HepG2 (cell line): ENCODE results near the gene SPATA21. TPM values are rescaled to one million over a fixed set of nuclear protein-coding genes. Genes with fewer than 3 reads are reported as not detected.

Experiments used
- ATF4 ChIP-seq, 2 experiments: fragments of 450-650 bp in 1 of 2; sonication (generic) in 1 of 2; formaldehyde crosslinking; IDR thresholded peaks; 2 replicates each; pipeline versions ENCODE4 v1.5.0 to v1.8.0; 2020 to 2022; ENCODE audit warnings: mild to moderate bottlenecking in 1 of 2, missing genetic modification reagents in 1 of 2
- BRCA1 ChIP-seq: sonication (generic); formaldehyde crosslinking; IDR thresholded peaks from 2 replicates; pipeline ENCODE4 v1.4.0; 2020; ENCODE audit warnings: missing genetic modification reagents
- DR1 ChIP-seq: sonication (generic); formaldehyde crosslinking; IDR thresholded peaks from 2 replicates; pipeline ENCODE4 v1.8.0; 2021; ENCODE audit warnings: mild to moderate bottlenecking, missing genetic modification reagents, inconsistent platforms
- MAZ ChIP-seq, 2 experiments: sonication (generic) in 1 of 2; formaldehyde crosslinking in 1 of 2; IDR thresholded peaks; 2 replicates each; pipeline versions ENCODE4 v1.5.0 to v1.6.1; 2012 to 2020; ENCODE audit warnings: low read depth in 2 of 2, mild to moderate bottlenecking in 2 of 2, borderline replicate concordance in 1 of 2, improper control_type of control experiment in 1 of 2, low read length in 1 of 2, missing genetic modification reagents in 1 of 2, moderate library complexity in 1 of 2
- PAX8 ChIP-seq: sonication (generic); formaldehyde crosslinking; IDR thresholded peaks from 2 replicates; pipeline ENCODE4 v1.8.0; 2022; ENCODE audit warnings: mild to moderate bottlenecking, missing genetic modification reagents, borderline replicate concordance
- POLR2A ChIP-seq, 2 experiments: IDR thresholded peaks; 2 replicates each; pipeline ENCODE4 v1.6.1; 2011; ENCODE audit warnings: low read depth in 2 of 2, low read length in 2 of 2, mild to moderate bottlenecking in 1 of 2, moderate library complexity in 1 of 2; ENCODE audit not compliant: insufficient read depth in 1 of 2
- REXO4 ChIP-seq: sonication (generic); formaldehyde crosslinking; IDR thresholded peaks from 2 replicates; pipeline ENCODE4 v1.8.0; 2022; ENCODE audit warnings: missing genetic modification reagents, mild to moderate bottlenecking, borderline replicate concordance
- SNAPC5 ChIP-seq: sonication (generic); formaldehyde crosslinking; IDR thresholded peaks from 2 replicates; pipeline ENCODE4 v1.8.1; 2023; ENCODE audit warnings: mild to moderate bottlenecking, missing genetic modification reagents, borderline replicate concordance
- TP53 ChIP-seq: sonication (generic); formaldehyde crosslinking; conservative IDR thresholded peaks from 2 replicates; pipeline ENCODE4 v1.4.0; 2020; ENCODE audit warnings: missing genetic modification reagents
- ZBTB44 ChIP-seq: sonication (generic); formaldehyde crosslinking; IDR thresholded peaks from 2 replicates; pipeline ENCODE4 v1.4.0; 2020; ENCODE audit warnings: missing genetic modification reagents
- ZC3H4 ChIP-seq: sonication (generic); formaldehyde crosslinking; IDR thresholded peaks from 2 replicates; pipeline ENCODE4 v1.4.0; 2020; ENCODE audit warnings: missing genetic modification reagents, borderline replicate concordance
- ZNF18 ChIP-seq: sonication (generic); formaldehyde crosslinking; IDR thresholded peaks from 2 replicates; pipeline ENCODE4 v1.8.0; 2022; ENCODE audit warnings: mild to moderate bottlenecking, missing genetic modification reagents; ENCODE audit not compliant: insufficient replicate concordance
- ZNF407 ChIP-seq: sonication (generic); formaldehyde crosslinking; IDR thresholded peaks from one replicate; pipeline ENCODE4 v1.5.1; 2020; ENCODE audit warnings: mild to moderate bottlenecking, missing genetic modification reagents; ENCODE audit errors: not compliant biosample characterization
- ZNF552 ChIP-seq: sonication (generic); formaldehyde crosslinking; IDR thresholded peaks from 2 replicates; pipeline ENCODE4 v1.9.0; 2022; ENCODE audit warnings: missing genetic modification reagents, mild to moderate bottlenecking, borderline replicate concordance
- polyA plus RNA-seq, 8 experiments: library from polyadenylated mRNA; depleted of rRNA in 3 of 8; stranded (reverse) in 7 of 8; unstranded in 1 of 8; fragments of >200 nt; fragmentation: Illumina TruSeq in 4 of 8; extraction: Trizol in 4 of 8; gene quantifications; 2 replicates each; pipeline versions ENCODE4 v1.2.1 to v1.2.3, GENCODE V29; 2011 to 2016; ENCODE audit warnings: low read depth in 4 of 8, missing spikeins in 1 of 8, mixed read lengths in 1 of 8; ENCODE audit not compliant: insufficient read depth in 1 of 8
- total RNA-seq, 5 experiments: library from RNA; depleted of rRNA; stranded (reverse); fragments of >200 nt; fragmentation: Illumina TruSeq; extraction: Trizol; gene quantifications; 2 replicates each; pipeline ENCODE4 v1.2.3, GENCODE V29; 2016; ENCODE audit warnings: low read depth in 1 of 5

SPATA21 gene
- total and polyA plus RNA-seq, 2 of the 13 experiments (the other 11 are each of a cell fraction or from before 2014, with no cell fraction given), result 0.80 to 1.4 TPM

GRCh38 chr1:16440470-16441281, 3.5 kb upstream of the SPATA21 start, which contains the start of gene NECAP2 (continued):
- TF ChIP-seq ZBTB44 (peak; percentile 75; the same call in 1 of the 2 replicates), POLR2A (IDR thresholded peaks at IDR 0.05; ENCODE audit: insufficient read depth in 1 of 2, low read depth in 2 of 2, low read length in 2 of 2) (peak; percentile 95 to 99), BRCA1 (CRISPR knock-in tag) (no peak), PAX8 (no peak; the same call in 1 of the 2 replicates), ZC3H4 (CRISPR knock-in tag) (no peak), MAZ (IDR thresholded peaks at IDR 0.05; ENCODE audit: borderline replicate concordance, low read depth, low read length) (0 out of 2 replicates have a peak, but pooled peaks have one; percentile 29), MAZ (CRISPR knock-in tag; IDR thresholded peaks at IDR 0.05; ENCODE audit: low read depth) (peak; percentile 90), TP53 (no peak; the same call in 1 of the 2 replicates), SNAPC5 (CRISPR knock-in tag) (no peak), ZNF552 (CRISPR knock-in tag) (no peak), ZNF18 (CRISPR knock-in tag) (peak; percentile 69), ZNF407 (no peak), DR1 (peak; percentile 79), REXO4 (CRISPR knock-in tag) (no peak), ATF4 (CRISPR knock-in tag; IDR thresholded peaks at IDR 0.05) (0 out of 4 replicates have a peak, but pooled peaks of 1 of the 2 experiments have one; percentile 13)
